ENCODE results near the gene SF3B2.
A peak's percentile ranks its signal among the peaks of the same experiment; 100 is the strongest.

SF3B2 gene

DNA sequence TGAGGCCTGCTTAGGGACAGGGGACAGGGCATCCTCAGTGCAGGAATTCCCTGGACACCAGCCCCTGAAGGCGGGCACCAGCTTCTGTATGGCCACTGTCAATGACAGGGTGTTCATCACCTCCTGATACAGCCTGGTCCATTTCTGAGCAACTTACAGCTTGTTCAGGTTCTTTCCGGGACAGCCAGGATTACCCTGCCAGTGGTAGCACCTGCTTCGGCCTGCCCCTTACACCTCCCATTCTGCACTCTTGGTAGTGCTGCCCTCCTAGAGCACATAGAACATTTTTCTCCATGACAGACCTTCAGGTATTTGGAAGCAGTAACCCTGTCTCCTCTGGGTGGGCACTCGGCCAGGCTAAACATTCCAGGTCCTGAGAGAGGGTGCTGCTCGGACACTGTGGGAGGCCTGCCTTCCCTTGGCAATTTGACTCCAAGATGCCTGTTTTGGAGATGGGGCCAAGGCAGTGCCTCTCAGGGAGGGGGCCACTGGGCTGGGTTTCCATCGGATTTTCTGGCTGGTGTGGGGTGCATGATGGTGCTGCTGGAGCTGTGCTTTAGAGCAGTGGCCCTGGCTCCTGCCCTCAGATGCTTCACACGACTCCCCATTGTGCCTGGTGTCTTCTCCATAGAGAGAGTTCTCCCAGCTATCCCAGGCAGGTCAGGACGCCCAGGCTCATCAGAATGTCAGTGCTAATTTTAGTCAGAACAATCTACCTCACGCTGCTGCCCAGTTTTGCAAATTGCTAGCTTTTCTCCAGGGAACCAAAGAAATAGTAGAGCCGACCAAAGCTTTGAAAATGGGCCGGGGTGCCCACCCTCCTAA is 4.4 kb upstream of the SF3B2 start:
- DNase-seq (ENCODE audit: low read depth in 3 of 3): no peak

- DNase-seq (ENCODE audit: low read depth in 3 of 3): no peak
Observed at GRCh38 chr11:66048547-66049323, 3.4 kb upstream of the SF3B2 start, which contains the start of gene GAL3ST3. Gene GAL3ST3 (minus strand): TSS chr11:66049161. CDS start chr11:66045415, 3,746 bp downstream.

DNA sequence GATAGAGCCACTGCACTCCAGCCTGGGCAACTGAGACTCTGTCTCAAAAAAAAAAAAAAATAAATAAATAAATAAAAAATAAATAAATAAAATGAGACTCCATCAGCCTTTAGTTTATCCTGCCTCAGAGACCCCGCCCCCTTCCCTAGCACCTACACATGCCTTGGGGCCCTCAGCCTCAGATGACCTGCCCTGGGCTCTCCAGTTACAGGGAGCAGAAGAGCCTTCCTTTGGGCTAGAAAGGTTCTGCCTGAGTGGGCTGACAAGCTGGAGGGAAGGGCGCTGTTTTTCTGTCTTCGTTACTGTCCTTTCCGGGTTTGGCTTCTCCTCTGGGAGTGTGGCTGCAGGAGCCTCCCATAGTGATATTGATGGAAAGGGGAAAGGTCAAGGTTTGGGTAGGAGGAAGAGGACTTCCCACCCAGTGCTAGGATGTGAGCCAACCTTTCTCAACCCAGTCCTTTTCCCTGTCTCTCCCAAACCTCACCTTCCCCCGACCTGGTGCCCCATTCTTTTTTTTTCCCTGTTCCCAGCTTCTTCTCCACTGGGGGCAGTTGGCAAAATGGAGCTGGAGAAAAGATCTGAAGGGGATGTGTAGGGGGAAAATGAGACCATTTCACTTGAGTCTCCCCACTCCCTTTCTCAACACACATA is 1.5 kb upstream of the SF3B2 start:
- DNase-seq (ENCODE audit: low read depth in 3 of 3): no peak

- DNase-seq (ENCODE audit: low read depth in 3 of 3): no peak
Observed at GRCh38 chr11:66051371-66051765, 796 bp upstream of the SF3B2 start.

- no peak for DNase-seq (ENCODE audit: low read depth in 3 of 3)
Observed at GRCh38 chr11:66052664-66052982, 459 bp downstream of the SF3B2 start.

DNA sequence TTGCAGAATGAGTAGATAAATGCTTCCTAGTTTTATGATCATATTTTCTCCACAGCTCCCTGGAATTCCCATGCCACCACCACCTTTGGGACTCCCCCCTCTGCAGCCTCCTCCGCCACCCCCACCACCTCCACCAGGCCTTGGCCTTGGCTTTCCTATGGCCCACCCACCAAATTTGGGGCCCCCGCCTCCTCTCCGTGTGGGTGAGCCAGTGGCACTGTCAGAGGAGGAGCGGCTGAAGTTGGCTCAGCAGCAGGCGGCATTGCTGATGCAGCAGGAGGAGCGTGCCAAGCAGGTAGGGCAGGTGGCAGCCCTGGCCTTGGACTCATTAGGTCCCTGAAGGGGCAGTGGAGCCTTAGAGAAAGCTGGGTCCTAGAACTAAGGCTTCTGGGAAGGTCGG is 2.9 kb downstream of the SF3B2 start:
- no peak for DNase-seq (ENCODE audit: low read depth in 3 of 3)

GRCh38 chr11:66056501-66056900 is 4.3 kb downstream of the SF3B2 start:
- DNase-seq (ENCODE audit: low read depth in 3 of 3): no peak

- no peak for DNase-seq (ENCODE audit: low read depth in 3 of 3)
Observed at GRCh38 chr11:66059966-66060680, 8.0 kb downstream of the SF3B2 start.

GRCh38 chr11:66061268-66061667 is 9.1 kb downstream of the SF3B2 start:
- DNase-seq (ENCODE audit: low read depth in 3 of 3): no peak

DNA sequence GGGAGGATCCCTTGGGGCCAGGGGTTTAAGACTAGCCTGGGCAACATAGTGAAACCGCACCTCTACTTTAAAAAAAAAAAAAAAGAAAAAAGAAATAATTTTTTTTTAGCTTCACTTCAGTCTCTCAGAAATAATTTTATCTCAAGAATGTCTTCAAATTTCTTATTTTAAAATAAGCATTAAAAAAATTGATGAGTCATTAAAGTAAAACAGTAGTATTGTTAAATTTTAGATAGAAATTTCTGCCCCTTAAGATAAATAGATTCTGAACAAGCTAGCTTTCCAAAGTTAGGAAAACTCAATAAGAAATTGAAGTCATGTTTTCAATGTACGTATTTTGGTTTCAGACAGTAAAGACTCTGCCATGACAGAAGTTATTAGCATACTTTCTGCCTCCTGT is 10.2 kb downstream of the SF3B2 start:
- no peak for DNase-seq (ENCODE audit: low read depth in 3 of 3)

DNA sequence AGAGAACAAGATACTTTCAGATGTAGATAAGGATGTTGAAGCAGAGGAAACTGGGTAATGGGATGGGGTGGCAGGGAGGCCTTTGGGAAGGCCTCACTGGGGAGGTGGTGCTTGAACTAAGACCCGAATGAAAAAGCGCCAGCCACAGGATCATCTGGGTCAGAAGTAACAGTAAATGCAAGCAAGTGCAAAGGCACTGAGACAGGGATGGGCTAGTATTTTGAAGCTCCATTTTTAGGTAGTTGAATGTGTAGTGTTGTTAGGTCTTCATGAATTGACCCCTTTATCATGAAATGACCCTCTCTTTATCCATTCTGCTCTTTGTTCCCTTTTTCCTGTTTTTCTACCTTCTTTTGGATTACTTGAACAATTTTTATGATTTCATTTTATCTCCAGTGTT is 11.7 kb downstream of the SF3B2 start:
- no peak for DNase-seq (ENCODE audit: low read depth in 3 of 3)

GRCh38 chr11:66064571-66064970 is 12.4 kb downstream of the SF3B2 start:
- DNase-seq (ENCODE audit: low read depth in 3 of 3): no peak

DNA sequence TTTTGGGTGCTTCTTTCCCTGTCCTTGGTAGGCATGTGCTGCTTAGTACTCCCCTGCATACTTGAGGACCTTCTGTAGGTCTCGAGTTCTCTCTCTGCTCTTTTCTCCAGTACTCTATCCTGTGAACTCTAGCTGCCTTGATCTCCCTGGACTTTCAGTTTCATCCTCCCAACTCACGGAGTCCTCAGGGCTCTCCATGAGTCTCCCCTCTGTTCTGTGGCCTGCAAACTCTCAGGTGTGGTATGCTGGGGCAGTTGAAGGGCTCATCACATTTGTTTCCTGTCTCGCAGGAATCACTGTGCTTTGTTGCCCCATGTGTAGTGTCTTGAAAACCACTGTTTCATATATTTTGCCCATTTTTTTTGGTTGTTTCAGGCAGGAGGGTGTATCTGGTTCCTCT is 14.6 kb downstream of the SF3B2 start:
- DNase-seq (ENCODE audit: low read depth in 3 of 3): no peak

GRCh38 chr11:66067640-66068039 is 15.5 kb downstream of the SF3B2 start:
- no peak for DNase-seq (ENCODE audit: low read depth in 3 of 3)

DNA sequence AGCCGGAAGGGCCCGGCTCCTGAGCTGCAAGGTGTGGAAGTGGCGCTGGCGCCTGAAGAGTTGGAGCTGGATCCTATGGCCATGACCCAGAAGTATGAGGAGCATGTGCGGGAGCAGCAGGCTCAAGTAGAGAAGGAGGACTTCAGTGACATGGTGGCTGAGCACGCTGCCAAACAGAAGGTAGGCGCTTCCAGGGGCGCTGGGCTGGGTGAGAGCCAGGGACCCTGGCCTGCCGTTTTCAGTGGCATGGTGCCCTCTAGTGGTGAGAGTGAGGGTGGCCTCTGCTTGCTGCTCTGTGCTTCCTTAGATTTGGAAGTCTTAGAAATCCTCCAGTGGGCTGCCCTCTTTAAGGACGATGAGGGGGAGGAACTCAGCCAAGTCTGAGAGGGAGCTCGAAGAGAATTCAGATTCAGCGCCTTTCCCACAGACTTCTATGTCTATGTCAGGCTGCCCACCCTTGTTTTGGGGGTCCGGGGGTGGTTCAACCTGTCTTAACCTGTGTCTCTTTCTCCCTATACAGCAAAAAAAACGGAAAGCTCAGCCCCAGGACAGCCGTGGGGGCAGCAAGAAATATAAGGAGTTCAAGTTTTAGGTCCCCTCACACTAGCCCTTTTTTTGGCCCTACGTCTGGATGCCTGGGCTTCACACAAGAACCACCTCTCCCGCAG is 16.1 kb downstream of the SF3B2 start:
- DNase-seq (ENCODE audit: low read depth in 3 of 3): peak; percentile 61 to 74 (median 70)

DNA sequence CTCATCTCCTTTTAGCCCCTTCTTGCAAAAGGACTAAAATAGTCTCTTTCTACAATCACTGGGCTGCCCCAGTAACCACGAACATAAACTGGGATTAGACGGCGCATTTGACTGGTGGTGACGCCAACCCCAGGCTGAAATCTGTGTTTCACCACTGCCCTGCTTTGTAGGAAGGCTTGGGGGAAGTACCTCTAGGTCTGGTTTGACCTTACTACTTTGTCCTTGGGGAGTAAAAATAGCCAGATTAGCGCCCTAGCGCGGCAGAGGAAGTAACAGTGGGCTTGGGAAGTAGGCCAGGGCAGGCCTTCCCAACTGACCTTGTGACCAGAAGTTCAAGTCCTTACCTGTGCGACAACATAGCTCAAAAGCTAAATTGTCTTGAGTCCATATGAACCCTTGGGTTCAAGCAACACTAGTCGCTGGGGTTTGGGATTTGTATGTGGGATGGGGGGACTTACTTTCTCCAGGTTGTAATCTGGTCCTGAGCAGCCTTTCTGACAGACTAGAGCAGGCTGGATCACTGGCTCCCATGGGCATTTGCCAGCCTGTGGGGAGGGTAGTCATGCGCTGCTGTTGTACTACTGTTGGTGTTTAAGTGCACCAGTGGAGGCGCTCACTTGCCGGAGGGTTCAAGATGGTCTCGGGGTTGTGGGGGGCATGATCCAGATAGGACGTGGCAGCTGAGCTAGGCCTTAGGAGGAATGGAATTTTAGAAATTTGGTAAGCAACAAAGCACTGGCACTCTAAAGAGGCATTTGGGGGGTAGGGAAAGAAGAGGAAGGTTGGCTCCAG is 17.0 kb downstream of the SF3B2 start:
- peak in 1 of 3 experiments; percentile 25 for DNase-seq (ENCODE audit: low read depth in 3 of 3)

GRCh38 chr11:66069715-66070603 is 17.8 kb downstream of the SF3B2 start, which contains the start of gene PACS1:
Gene PACS1 (plus strand): TSS chr11:66070272. CDS start chr11:66070487, 215 bp downstream.
- peak; percentile 27 to 77 (median 42) for DNase-seq (ENCODE audit: low read depth in 3 of 3)

DNA sequence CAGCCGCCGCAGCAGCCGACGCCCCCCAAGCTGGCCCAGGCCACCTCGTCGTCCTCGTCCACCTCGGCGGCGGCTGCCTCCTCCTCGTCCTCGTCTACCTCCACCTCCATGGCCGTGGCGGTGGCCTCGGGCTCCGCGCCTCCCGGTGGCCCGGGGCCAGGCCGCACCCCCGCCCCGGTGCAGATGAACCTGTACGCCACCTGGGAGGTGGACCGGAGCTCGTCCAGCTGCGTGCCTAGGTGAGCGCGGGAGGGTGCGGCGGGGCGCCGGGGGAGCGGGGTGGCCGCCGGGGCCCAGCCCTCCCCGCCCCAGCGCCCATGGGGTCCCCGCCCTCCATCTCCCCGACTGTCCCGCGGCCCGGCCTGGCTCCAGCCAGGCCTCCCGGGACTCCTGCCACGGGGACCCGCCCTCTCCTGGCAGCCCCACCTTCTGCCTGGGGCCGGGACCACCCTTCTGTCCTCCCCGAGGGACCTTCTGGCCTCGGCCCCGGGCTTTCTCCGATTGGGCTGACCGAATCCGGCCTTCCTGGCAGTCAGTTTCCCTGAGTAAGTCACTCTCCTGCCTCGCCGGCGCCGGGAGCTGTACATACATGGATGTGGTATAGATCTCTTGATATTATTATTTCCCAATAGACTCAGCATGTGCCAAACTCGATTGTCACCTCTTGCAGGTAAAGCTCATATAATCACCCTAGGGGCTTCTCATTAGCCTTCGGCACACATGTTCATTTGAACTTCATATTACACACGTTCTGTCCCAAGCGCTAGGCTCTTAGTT is 18.6 kb downstream of the SF3B2 start:
- DNase-seq (ENCODE audit: low read depth in 3 of 3): peak in 1 of 3 experiments; percentile 23

DNA sequence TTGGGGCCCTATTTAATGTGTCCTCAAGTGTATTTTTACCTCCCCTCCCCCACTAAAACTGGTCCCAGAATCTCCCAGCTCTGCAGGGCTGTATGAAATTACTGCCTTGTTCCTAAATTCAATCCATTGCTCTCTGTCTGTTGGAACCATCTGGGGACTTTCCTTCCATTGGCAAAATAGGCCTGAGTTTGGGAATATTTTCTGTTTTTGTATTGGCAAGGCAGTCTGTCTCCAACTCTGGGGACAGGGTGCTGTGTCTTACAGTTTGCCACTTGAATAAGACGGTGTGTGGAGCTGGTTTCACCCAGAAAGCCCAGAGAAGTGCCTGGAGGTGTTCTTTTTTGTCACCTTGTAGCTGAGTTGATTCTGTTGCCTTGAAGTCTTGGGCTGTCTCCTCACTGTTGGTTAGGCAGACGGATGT is 19.2 kb downstream of the SF3B2 start:
- no peak for DNase-seq (ENCODE audit: low read depth in 3 of 3)

Data from stimulated activated CD4-positive, alpha-beta T cell treated with anti-CD3 and anti-CD28 coated beads, TNF-alpha, amount 100 ng/mL, for 24 hours (primary cell).